HG03108 (cell line): Measurements from ENCODE around the gene GNB3.
"Not testable (repeated sequence)": the region's sequence is repeated elsewhere in the genome, so short reads cannot be mapped to it uniquely, and the experiment has no call there.

ENCODE experiments used
- ATAC-seq: cut with Tn5 transposase; IDR thresholded peaks from one replicate; pipeline ENCODE4 v1.9.1; 2021; ENCODE audit warnings: moderate library complexity; ENCODE audit not compliant: unreplicated experiment

GNB3 gene

GRCh38 chr12:6874015-6874368 lies 33.3 kb downstream of the GNB3 start:
- not testable (repeated sequence) for ATAC-seq

- not testable (repeated sequence) for ATAC-seq
These were observed 39.1 kb downstream of the GNB3 start for GRCh38 chr12:6879824-6880223.

GRCh38 chr12:6883252-6883651 lies 42.5 kb downstream of the GNB3 start:
- no peak for ATAC-seq

- no peak for ATAC-seq
These were observed 43.0 kb downstream of the GNB3 start for GRCh38 chr12:6883683-6884082.

- no peak for ATAC-seq
These were observed 43.8 kb downstream of the GNB3 start for GRCh38 chr12:6884539-6884938.

GRCh38 chr12:6886206-6886999 lies 45.7 kb downstream of the GNB3 start:
- ATAC-seq: not testable (repeated sequence)

- ATAC-seq: no peak
These were observed 46.7 kb downstream of the GNB3 start for GRCh38 chr12:6887460-6887859.

- no peak for ATAC-seq
These were observed 47.6 kb downstream of the GNB3 start for GRCh38 chr12:6888360-6888759.

GRCh38 chr12:6888794-6889193 lies 48.1 kb downstream of the GNB3 start:
- ATAC-seq: not testable (repeated sequence)

- not testable (repeated sequence) for ATAC-seq
These were observed 49.2 kb downstream of the GNB3 start for GRCh38 chr12:6889775-6890573.

- peak; percentile 97 for ATAC-seq
These were observed 50.3 kb downstream of the GNB3 start for GRCh38 chr12:6890789-6891645.

- ATAC-seq: no peak
These were observed 50.9 kb downstream of the GNB3 start for GRCh38 chr12:6891646-6892001.

GRCh38 chr12:6892683-6893082 lies 52.0 kb downstream of the GNB3 start:
- ATAC-seq: not testable (repeated sequence)

- no peak for ATAC-seq
These were observed 53.6 kb downstream of the GNB3 start for GRCh38 chr12:6894321-6894720.
